DND-41 (cell line): ENCODE results near the gene MYOF.

ENCODE experiments used
- CTCF ChIP-seq: IDR thresholded peaks from 2 replicates; pipeline ENCODE4 v1.5.1; 2012; ENCODE audit warnings: borderline replicate concordance, low read length, moderate library complexity, mild to moderate bottlenecking; ENCODE audit not compliant: poor library complexity, severe bottlenecking; ENCODE audit errors: extremely low read depth
- EZH2 ChIP-seq: IDR thresholded peaks from 3 replicates; pipeline ENCODE4 v1.6.1; 2012; ENCODE audit warnings: borderline replicate concordance, low read depth, mild to moderate bottlenecking, moderate library complexity, low read length, inconsistent platforms; ENCODE audit not compliant: severe bottlenecking

- TF ChIP-seq CTCF (peak; percentile 65), EZH2 (no peak)
These were observed 124.5 kb downstream of the MYOF start for GRCh38 chr10:93357680-93358079.
